ENCODE data around the gene VDR.
A peak's percentile ranks its signal among the peaks of the same experiment; 100 is the strongest.
"Not testable (repeated sequence)": the region's sequence is repeated elsewhere in the genome, so short reads cannot be mapped to it uniquely, and the experiment has no call there.

VDR gene

DNA sequence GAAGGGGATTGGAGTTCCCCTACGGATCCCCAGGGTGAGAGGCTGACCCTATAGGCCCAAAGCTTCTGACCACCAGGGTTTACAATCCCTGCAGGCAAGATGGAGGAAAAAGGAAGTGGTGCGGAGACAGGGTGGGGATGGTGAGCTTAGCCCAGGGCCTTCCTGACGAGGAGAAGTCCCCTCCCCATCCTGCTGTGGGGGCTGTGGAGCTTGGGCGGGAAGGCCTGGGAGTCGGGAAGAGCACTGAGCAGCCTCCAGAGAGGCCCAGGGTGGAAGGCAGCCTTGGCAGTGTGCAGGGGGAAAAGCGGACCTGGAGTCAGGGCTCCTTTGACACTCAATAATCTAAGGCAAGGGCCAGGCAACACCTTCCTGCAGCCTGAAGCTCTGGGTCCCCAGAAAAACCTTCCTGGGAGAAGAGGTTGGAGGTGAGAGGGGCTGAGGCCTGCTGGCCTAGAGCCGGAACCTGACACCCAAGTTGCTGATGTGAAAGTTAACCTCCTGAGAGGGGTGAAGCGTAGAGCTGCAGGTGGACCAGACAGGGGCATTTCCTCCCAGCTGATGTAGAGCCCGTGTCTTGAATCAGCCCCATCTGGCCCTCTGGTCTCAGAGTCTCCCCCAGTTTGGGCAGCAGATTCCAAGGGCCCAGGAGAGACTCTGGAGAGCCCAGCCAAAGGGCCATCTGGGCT is 91.1 kb downstream of the VDR start:
- DNase-seq (ENCODE audit: low spot score), result no peak

DNA sequence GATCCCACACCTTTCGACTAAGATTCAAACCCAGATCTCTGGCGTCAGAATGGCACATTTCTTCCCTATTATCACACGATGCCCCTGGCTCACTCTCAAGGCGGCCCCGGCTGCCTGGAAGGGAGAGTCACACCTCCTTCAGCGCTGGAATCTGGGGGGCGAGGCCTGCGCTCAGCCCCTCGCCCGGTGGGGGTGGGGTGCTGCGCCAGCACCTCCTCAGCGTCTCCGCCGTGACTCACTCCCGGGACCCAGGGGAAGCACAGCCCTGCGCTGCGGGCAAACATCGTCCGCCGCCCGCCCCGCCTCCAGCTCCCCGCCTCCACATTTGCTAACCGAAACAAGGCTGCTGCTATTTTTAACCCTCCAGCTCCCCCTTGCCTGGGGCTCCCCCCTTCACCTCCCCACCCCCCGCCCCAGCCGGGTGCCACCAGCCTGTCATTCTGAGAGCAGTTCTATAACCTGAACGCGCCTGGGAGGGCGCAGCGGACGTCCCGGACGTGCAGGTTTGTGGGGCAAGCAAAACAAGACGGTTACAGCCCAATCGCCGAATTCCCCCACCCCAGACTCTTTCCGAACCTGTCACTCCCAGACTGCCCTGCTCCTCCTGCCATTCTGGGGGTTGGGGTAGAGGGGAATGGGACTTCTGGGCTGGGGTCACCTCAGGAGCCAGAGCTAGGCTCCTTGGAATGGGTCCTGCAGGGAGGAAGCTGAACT is 91.8 kb downstream of the VDR start:
- peak; percentile 94 for DNase-seq (ENCODE audit: low spot score)

DNA sequence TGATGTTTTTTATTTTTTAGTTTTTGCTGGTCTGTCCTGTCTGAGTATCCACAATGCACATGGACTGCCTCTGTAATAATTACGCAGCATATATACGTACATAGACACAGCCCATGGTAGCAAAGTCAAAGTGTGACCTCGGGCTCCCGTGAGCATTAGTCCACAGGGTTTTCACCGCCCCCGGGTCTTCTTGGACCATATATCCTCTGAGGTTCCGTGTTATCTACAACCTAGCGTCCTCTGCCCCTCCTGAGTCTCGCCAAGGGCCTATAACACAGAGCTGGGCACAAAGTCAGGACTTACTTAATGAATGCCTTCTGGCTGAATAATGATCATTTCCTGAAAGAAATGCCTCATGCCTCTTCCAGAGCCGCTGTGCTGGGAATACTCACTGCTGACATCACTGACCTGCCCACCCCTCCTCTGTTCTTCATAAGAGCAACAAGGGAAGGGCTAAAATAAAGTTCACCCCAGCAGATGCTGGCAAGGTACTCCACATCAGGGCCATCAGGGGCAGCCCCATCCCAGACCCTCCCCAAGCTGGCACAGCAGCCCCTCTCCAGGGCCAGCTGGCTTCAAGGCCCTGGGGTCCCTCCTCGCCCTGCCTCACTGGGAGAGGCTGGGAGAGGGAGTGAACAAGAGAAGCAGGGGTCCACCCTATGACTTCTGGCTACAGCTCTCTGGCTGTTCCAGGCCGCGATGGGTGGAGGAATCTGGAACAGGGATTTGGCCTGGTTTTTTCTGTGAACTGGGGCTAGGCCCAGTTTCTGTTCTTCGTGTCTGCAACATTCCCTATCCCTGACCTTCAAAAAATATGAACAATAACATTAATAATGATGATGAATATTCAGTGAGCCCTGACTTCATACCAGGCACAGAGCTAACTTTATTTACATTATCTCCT is 93.0 kb downstream of the VDR start:
- DNase-seq (ENCODE audit: low spot score), result no peak

DNA sequence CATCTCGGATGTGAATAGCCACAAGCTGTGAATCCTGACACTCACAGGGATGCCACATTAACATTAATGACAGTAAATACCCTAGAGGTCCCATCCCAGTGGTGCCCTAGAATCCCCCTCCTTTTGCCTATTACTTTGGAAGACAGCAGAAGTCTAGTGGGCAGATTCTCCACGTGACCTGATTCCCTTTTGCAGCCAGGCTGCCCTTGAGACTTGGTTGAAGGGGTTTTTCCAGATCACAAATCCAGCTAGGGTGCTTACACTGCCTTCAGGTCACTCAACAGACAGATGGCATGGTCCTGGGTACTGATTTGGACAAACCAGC is 93.8 kb downstream of the VDR start:
- DNase-seq (ENCODE audit: low spot score), result no peak

DNA sequence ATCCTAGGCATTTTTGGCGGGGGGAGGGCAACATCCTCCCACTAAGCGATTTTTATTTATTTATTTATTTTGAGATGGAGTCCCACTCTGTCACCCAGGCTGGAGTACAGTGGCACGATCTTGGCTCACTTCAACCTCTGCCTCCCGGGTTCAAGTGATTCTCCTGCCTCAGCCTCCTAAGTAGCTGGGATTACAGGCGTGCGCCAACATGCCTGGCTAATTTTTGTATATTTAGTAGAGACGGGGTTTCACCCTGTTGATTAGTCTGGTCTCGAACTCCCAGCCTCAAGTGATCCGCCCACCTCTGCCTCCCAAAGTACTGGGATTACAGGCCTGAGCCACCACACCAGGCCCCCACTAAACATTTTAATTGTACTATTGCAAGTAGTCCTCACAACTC is 95.3 kb downstream of the VDR start:
- DNase-seq (ENCODE audit: low spot score), result not testable (repeated sequence)

DNA sequence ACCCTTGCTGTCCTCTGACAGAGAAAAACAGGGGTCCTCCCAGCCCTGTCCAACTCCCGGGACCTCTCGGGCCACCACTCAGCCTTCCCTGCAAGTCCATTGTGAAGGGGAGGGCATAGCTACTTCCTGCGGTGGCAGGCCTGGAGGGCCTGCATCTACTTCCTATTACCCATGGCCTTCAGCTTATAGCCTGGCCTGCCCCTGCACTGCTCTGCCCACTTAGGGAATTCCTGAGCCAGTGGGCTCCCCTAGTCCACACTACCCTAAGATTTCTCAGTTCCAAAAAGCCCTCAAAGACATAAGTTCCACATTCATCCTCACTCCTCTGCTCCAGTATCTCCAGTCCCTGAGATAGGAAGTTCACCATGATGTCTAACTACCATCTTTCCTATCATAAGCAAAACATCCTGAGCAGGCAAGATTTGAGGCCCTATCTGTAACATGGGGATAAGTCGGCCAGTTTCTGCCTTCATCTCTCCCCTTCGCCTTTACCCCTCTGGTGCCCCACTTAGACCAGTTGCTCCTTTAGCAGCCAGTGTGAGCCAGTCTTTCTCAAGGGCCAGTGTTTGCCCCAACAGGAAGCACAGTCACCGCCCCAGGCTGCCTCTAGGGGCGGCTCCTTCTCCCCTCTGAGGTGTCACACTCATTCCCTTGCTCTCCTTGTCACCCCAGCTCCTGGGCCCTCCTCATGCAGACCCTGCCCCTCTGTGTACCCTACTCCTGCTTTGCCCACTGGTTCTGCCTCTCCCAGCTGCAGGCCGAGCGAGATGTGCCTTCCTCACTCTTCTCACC is 96.0 kb downstream of the VDR start:
- peak; percentile 57 for DNase-seq (ENCODE audit: low spot score)

DNA sequence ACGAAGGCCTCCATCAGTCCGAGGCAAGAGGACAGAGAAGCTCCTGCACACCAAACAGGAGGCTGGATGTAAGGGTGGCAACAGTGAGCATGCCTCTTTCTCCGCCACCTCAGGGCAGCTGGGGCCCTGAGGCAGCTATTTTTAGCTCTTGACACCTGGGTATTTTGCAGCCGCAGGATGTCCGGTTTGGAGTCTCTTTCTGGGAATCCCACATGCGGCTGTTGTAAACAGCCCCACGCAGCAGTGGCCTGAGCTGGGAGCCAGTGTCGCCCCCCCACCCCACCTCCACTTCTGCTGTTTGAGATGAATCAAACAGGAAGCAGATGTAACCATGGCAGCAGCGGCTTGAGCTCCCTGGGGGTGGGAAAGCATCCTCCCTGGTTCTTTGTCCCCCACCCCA is 96.7 kb downstream of the VDR start:
- DNase-seq (ENCODE audit: low spot score), result peak; percentile 92

DNA sequence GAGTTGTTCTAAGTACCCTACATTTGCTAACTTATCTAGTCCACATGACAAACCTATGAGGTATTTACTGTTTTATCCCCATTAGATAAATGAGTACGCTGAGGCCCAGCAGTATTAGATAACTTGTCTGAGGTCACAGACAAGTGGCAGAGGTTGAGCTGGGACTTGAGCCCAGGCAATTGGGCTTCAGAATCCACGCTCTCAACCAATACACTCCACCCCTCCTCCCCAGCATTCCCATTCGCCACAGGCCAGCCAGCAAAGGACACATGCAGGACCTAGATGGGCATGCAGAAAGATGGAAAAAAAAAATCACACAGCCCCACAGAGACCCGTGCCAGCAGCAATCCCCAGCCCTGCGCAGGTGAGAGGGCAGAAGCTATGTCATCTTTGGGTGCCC is 97.5 kb downstream of the VDR start:
- DNase-seq (ENCODE audit: low spot score), result no peak

DNA sequence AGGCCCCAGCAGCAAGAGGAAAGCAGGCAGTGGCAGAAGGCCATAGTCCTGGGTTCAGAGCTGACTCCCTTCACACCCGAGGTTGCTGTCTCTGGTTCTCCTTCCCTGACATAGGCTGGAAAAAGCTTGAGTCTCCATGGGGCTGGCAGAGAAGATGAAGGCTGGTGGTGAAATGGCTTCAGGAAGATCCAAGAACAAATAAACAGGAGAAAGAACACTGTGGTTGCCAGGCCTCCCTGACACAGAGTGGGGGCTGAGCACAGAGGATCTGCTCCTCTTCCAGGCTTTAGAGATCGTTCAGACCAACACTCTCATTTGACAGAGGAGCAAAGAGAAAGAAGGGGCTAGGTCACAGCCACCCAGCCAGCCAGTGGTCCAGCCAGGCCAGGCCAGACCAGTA is 99.4 kb downstream of the VDR start:
- DNase-seq (ENCODE audit: low spot score), result no peak

DNA sequence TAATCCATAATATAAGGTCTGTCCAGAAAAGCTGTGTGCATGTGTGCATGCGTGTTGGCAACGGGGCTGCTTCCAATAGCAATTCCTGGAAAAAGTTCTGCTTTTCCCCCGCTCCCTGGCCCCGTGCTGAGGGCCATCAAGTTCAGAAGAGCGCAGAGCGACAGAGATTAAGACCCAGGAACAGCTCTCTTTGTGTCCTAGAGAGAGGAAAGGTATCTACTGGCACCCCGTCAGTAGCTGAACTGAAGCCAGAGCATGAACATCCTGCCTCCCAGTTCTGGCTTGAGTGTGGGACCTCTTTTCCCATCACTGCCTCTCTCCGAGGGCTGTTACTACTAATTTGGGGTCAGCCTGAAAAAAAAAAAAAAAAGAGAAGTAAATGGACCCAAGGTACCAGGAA is 100.6 kb downstream of the VDR start:
- DNase-seq (ENCODE audit: low spot score), result no peak

DNA sequence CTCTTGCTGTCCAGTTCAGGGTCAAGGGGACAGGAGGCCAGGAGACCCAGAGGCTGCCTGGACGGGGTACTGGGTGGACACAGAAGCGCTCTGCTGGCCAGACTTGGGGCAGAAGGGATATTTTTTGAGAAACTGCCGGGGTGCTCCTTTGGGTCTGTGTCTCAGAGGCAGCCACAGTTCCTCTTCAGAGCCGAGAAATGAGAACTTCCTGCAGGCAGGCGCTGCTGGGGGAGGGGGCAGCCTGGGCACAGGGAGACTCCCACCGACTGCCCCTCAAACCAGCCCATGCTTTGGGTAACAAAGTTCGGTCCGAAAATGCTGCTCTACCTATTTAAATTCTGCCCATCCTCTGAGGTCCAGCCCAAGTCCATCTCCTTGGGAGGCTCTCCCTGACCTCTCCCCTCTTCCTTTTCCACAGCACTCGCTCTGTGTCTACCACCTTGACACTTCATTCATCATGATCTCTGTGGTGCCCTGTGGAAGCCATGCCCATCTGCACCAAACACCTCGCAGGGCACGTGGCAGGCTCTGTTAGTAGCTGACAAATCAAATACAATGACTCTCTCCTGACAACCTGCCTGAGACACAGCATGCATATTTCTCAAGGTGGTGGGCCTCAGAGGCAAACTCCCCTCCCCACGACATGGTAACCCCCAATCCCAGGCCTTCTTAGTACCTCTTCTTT is 101.5 kb downstream of the VDR start:
- no peak for DNase-seq (ENCODE audit: low spot score)

DNA sequence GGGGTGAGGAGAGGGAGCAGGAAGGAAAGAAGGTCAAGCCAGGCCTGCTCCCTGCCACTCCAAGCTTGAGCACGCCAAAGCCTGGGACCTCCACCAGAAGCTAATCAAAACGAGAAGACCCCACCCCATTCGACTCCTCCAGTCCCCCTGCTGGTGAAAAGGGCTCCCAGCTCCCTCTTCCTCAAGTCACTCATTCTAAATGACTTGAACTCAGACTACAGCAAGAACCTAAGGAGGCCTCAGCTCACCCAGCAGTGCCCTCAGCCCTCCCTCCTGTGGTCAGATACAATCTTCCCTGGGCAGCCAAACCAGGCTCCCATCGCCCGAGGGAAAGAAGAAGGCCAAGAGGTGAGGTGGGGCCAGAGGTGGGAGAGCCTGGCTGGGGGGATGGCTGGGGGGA is 102.5 kb downstream of the VDR start:
- DNase-seq (ENCODE audit: low spot score), result no peak

DNA sequence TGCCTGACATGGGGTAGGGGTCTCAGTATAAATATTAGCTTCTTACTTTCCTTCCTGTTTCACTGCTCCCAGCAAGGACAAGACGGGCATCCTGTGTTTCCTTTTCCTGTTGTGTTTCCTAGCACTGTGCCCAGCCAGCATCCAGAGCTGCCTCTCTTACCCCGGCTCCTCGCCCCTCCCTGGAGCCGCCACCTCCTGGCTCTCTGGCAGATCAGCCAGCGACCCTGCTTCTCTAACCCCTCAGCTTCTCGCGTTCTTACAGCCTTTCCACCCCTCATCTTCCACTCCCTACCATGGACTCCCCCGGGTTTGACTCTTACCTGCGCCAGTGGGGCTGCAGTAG is 102.9 kb downstream of the VDR start:
- no peak for DNase-seq (ENCODE audit: low spot score)

DNA sequence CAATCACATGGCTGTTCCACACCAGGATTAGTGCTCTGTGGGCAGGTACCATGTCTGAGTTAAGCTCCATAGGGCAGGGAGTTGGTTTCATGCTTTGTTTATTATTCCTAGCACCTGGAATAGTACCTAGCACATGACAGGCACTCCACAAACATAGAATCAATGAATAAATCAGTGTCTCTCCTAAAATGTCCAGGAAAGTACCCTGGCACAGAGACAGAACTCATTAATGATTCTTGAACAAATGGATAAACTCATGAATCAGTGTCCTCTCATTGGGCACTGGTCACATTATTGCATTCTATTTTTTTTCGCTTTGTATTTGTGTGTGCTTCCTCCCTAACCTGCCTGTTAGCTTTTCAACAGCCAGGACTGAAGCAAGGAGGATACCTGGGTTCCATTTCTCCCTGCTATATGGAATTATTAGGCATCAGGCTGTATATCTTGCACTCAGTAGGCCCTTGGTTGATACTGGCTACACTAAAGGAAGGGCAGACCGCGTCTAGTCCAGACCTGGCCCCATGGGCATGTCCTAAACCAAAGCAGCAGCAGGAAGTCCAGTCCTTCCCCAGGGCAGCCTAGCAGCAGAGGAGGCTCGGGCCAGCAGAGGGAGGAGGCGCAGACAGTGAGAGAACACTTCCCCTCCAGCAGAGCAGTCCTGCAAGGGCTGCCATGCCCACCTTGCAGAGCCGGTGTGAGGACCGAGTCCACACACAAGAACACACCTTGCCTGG is 103.5 kb downstream of the VDR start:
- no peak for DNase-seq (ENCODE audit: low spot score)

DNA sequence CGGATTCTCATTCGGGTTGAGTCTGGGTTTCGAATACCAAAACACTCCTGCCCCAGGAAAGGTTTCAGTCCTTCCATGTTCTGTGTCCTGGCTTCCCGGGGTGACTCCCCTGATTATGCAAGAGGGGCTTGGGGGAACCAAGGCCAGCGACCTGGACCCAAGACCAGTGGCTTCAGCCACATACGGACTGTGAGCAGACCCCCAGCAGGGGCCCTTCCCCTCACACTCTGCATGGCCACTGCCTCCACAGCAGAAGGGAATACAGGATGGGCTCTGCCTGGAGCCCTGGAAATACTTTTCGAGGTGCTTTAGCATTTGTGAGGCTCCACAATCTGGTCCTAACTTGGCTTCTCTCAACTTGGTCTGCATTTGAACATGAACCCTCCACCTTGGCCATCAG is 104.2 kb downstream of the VDR start:
- no peak for DNase-seq (ENCODE audit: low spot score)

DNA sequence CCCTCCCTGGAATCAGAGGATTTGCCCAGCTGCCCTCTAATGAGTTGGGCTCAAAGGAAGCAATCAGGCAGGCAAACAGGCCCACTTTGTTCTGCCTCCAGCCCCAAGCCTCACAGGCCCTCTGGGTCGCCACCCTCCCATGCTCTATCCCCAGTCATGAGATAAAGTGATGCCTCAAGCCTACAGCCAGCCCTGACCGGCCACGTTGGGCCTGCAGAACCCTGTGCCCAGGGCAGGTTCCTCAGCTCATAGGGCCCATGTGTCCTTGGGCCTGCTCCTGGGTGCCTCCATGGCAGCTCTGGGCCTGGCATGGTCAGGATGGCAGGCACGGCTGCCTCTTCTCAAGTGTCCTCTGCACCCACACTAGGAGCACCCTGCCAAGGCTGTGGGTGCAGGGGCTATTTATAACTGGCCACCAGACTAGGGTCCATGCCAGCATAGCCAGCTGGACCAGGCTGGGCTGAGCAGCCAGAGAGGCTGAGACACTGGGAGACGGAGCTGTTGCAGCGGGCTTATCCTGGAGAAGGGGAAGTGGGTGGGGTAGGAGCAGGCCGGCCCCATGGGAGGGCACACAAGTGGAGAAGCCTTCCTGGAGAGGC is 105.3 kb downstream of the VDR start:
- no peak for DNase-seq (ENCODE audit: low spot score)

DNA sequence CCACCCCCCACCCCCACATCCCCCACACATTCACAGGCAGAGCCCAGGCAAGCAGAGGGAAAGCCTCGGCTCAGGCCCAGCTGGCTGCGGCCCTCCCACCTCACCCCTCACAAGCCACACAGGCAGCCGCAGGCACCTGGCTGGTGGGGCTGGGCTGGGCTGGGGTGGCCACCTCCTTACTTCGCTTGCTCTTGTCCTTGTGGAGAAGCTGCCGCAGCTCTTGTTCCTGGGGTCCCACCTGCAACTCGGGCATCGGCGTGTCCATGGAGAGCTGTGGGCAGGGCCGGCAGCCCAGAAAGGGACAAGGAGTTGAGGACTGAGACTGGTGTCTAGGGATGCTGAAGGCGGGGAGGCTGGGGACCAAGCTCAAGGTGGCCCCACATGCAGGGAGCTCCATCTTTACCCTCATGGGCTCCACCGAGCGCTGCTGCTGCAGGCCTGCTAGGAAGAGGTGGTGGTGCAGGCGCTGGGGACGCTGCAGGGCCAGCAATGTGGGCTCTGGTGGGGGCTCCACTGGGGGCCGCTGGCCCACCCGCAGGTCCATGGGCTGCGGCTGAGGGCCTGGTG is 106.3 kb downstream of the VDR start:
- DNase-seq (ENCODE audit: low spot score), result no peak

DNA sequence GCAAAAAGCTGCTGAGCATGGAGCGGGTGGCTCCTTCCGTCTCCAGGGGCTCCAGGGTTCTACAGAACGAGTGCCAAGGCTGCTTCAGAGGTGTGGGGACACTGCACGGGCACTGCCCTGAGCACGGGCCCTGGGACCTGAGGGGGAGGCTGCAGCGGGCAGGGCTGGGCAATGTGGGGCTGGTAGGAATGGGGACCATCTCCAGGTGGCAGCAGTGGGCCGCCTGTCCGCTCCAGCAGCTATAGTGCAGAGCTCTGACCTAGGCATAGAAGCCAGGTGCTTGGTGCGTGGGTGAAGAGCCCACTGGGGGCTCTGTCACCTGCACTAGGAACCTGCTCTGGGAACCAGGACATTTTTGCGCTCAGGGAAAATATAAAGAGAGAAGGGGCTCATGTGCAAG is 107.4 kb downstream of the VDR start:
- peak; percentile 38 for DNase-seq (ENCODE audit: low spot score)

DNA sequence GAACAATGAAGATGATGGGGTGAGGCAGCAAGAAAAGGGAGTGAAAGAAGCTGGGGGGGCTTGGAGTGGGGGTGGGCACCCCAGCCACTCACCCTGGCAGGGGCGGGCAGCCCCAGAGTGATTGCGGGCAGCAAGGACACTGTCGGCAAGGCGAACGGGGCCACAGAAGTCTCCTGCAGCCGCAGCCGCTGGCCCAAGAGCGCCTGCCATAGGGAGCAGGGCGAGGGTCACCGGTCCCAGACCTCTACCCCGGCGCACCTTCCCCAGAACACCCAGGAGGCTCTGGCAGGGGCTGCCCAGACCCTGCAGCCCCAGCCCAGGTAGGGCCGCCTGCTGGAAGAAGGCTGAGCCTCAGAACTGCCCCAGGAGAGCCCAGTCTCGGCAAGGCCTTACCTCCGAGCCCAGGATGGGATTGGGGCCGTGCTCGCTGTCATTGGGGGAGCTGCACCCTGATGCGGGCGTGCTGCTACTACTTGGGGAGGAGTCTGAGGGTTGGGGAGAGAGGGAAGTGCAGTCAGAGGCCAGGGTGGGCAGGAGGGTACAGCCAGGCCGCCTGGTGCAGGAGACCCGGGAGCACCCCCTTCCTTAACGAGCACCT is 108.9 kb downstream of the VDR start:
- DNase-seq (ENCODE audit: low spot score), result no peak
